ENCODE data around the gene UNC13B.

GRCh38 chr9:35277628-35278359, 116.0 kb downstream of the UNC13B start:
- TF ChIP-seq HDGF (IDR thresholded peaks at IDR 0.05; ENCODE audit: borderline replicate concordance) = no peak
- TF ChIP-seq L3MBTL2 (conservative IDR thresholded peaks at IDR 0.05) = no peak
- TF ChIP-seq NFRKB (IDR thresholded peaks at IDR 0.05) = no peak
- TF ChIP-seq FOXK2 (IDR thresholded peaks at IDR 0.05) = no peak
- TF ChIP-seq SUZ12 (IDR thresholded peaks at IDR 0.05) = no peak
